OCI-M2 (cell line): ENCODE results near the gene CHRNB1.

ENCODE experiments used
- DNase-seq: peaks from one replicate; lab custom pipeline; 2025; ENCODE audit not compliant: unreplicated experiment; lab: John Stamatoyannopoulos, UW

The CHRNB1 gene

GRCh38 chr17:7415784-7416183 lies 29.1 kb upstream of the CHRNB1 start:
- no peak for DNase-seq

- no peak for DNase-seq
Measured at GRCh38 chr17:7416323-7416722, 28.5 kb upstream of the CHRNB1 start.

- no peak for DNase-seq
Measured at GRCh38 chr17:7417056-7417655, 27.7 kb upstream of the CHRNB1 start.

DNA sequence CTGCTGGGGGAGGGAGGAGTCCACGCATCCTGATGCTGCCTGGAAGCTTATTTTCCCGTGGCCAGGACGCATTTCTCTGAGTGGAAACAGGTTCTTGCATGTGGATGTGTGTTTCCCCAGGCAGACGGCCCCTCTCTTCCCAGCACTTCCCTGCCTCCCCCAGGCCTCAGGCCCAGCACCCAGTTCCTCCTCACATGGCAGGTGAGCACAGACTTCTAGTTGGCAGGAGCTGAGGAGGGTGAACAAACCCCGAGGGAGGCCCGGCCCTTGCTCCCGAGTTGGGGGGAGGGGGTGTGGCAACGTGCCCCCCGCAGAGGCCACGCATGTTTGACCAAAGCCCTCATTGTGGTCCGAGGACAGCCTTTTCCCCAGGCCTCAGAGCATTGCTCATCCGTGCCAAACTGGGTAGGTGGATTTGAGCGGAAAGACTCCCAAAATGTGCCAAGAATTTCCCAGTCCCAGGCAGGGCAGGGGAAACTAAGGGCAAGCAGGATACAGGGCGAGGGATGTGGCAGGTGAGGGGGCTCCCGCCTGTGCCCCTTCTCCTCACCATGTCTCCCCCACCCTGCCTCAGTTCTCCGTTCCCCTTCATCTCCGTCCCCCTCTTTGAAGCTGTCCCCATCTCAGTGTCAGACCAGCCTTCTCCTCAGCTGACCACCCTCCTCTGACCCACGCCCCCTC lies 26.2 kb upstream of the CHRNB1 start:
- no peak for DNase-seq

DNA sequence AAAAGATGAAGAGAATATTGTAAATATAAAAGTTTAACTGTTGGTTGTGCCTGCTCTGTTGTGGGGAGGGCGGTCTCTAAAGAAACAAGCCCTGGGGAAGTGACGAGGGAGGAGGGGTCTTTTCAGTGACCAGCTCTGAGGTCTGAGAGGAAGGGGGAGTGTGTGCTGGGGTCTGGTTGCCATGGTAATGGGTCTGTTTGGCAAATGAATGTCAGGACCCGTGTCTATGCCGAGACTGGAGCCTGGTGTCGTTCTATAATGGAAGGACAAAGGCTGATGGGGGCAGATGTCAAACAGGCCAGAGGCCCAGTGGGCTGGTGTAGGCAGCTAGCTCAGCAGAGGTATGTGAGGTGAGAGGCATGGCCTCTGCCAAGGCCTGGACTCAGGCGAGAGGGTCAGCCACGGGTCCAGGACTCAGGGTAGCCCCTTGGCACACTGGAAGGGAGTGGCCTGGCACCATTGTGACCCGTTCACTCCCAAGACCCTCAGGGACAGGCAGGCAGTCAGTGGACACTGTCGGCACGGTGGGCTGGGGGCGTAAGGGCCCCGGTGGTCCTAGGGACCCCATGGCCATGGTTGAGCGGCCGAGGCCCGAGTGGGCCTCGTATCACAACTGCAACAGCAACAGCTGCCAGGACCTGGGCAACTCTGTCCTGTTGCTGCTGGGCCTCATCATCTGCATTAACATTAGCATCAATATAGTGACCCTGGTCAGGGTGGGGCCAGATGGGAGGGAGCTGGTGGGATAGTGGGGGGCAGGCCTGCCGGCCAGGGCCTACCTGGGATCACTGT lies 24.8 kb upstream of the CHRNB1 start, which contains the start of gene SPEM1:
SPEM1 (plus strand) TSS at position 506 of the 792 bp plus-strand sequence; CDS start at position 567, 61 bp downstream.
- DNase-seq: no peak

GRCh38 chr17:7421186-7421585 lies 23.7 kb upstream of the CHRNB1 start:
- no peak for DNase-seq

GRCh38 chr17:7423679-7424078 lies 21.2 kb upstream of the CHRNB1 start:
- no peak for DNase-seq

DNA sequence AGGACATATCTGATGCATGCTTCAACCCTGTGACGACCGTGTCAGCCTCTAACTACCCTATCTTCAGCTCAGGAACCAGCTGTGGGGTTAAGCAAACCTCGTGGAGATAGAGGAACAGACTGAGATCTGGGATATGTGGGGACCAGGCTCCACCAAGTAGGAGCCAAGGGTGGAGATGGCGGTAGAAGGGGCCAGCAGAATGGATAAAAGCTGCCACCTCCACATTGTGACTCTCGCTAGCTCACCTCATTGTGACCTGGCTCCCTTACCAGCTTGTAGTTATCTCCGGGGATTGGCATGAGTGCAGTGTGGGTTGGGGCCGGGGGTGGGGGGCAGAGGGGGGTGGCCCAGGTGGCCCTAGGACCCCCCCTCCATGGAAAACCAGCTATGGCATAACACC lies 19.5 kb upstream of the CHRNB1 start, which contains the start of gene SPEM2:
SPEM2 (plus strand) TSS at position 301 of the 400 bp plus-strand sequence; CDS start at position 374, 73 bp downstream.
- DNase-seq: no peak

GRCh38 chr17:7425756-7426155 lies 19.1 kb upstream of the CHRNB1 start:
- DNase-seq: no peak

DNA sequence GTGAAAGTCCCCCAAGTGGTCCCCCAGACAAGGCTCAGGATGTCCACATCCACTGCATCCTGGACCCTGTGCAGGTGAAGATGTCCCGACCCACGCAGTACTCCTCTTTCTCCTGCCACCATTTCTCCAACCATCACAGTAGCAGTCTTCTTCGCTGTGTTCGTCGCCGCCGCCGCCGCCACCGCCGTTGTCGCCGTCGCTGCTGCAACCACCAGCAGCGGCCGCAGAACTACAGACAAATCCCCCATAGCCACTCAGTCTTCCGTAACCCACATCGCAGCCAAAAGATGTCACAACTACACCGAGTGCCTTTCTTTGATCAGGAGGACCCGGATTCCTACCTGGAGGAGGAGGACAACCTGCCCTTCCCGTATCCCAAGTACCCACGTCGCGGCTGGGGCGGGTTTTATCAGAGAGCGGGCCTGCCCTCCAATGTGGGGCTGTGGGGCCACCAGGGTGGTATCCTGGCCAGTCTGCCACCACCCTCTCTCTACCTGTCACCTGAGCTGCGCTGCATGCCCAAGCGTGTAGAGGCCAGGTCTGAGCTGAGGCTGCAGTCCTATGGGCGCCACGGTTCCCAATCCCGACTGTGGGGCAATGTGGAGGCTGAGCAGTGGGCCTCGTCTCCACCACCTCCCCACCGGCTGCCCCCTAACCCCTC lies 18.5 kb upstream of the CHRNB1 start:
- DNase-seq: no peak

GRCh38 chr17:7426896-7427489 lies 17.9 kb upstream of the CHRNB1 start:
- no peak for DNase-seq

- no peak for DNase-seq
Measured at GRCh38 chr17:7427549-7427948, 17.3 kb upstream of the CHRNB1 start.

- no peak for DNase-seq
Measured at GRCh38 chr17:7428557-7428956, 16.3 kb upstream of the CHRNB1 start, which contains the start of gene SPEM3. Gene SPEM3, plus strand, starts transcription at chr17:7428857. Its CDS starts 46 bp downstream, at chr17:7428903.

DNA sequence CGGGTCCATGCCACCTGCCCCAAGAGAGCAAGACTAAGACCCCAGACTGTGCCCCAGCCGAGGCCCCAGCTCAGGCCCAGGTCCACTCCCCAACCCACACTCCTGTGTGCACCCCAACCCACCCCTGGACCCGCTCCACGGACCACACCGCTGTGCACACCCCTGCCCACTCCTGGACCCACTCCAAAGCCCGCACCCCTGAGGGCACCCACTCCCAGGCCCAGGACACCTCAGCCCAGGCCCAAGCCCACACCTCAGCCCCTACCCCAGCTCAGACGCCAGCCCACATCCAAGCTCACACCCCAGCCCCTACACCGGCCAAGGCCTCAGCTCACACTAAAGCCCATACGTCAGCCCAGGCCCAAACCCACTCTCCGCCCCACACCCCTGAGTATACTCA lies 15.1 kb upstream of the CHRNB1 start:
- DNase-seq: no peak

DNA sequence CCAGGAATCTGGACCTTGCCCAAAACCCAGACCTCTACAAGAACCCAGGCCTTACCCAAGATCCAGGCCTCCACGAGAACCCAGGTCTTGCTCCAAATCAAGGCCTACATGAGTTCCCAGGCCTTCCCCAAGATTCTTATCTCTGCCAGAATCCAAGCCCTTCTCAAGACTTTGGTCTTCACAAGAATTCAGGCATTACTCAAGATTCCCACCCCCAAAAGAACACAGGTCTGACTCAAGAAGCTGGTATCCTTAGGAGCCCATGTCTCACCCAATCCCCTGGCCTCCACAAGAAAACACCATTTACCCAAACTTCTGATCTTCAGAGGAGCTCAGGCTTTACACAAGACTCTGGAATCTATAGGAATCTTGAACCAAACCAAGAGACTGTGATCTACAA lies 13.6 kb upstream of the CHRNB1 start:
- DNase-seq: no peak

- no peak for DNase-seq
Measured at GRCh38 chr17:7432296-7432695, 12.6 kb upstream of the CHRNB1 start.

- no peak for DNase-seq
Measured at GRCh38 chr17:7435676-7436555, 8.9 kb upstream of the CHRNB1 start.

DNA sequence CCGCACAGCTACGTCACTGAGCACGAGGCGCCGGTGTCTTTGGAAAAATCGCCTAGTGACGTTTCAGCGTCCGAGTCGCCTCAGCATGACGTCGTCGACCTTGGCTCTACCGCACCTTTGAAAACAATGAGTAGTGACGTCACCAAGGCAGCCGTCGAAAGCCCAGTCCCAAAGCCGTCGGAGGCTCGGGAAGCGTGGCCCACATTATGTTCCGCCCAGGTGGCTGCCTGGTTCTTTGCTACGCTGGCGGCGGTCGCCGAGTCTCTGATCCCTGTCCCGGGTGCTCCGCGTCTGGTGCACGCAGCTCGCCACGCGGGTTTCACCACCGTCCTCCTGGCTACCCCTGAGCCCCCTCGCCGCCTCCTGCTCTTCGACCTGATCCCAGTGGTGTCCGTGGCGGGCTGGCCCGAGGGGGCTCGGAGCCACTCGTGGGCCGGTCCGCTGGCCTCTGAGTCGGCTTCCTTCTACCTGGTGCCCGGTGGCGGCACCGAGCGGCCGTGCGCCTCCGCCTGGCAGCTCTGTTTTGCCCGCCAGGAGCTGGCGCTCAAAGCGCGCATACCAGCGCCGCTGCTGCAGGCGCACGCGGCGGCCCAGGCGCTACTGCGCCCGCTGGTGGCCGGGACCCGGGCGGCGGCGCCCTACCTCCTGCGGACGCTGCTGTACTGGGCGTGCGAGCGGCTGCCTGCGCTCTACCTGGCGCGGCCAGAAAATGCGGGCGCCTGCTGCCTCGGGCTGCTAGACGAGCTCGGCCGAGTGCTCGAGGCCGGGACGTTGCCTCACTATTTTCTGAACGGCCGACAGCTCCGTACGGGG lies 8.1 kb upstream of the CHRNB1 start:
- no peak for DNase-seq

- DNase-seq: no peak
Measured at GRCh38 chr17:7437369-7437863, 7.4 kb upstream of the CHRNB1 start.
